ENCODE data around the gene HOXB5.

Gene HOXB5

DNA sequence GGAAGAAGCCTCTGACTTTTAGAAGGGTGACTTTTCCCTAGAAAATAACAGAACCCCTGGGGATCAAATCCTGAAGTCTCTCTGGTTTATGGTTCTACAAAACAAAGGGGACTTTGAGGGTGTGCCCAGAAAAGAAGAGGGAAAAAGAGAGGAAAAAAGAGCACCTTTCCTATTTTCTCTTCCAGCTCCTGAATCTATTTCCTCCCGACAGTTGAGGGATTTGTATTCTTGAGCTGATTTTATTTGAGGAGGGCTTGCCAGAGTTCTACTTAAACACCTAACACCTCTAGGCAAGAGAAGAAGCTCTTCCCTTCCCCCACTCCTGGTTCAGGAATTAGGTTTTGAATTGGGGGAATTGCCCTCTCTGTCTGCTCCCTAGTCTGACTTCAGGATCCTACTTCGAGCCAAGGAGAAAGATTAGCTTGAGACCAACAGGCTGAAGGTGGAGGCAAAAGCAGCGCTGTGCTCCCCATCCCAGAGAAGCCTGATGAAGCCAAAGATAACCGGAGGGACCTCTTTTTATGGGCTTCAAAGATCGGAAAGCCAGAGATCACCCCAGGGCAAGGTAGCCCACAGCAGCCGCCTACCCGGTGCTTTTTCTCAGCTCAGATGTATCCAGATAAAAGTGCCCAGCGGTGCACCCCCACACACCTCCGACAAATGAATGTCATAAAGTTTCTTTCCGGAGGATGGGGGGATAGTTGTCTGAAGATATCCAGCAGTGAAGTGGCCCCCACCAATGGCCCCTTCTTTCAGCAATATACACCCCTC lies 4.3 kb downstream of the HOXB5 start:
- DNase-seq (ENCODE audit: low spot score), result no peak

- no peak for DNase-seq (ENCODE audit: low spot score)
These were observed 5.1 kb downstream of the HOXB5 start for GRCh38 chr17:48588528-48588927.

- DNase-seq (ENCODE audit: low spot score), result no peak
These were observed 5.5 kb downstream of the HOXB5 start for GRCh38 chr17:48588074-48588415.

GRCh38 chr17:48587276-48588073 lies 6.1 kb downstream of the HOXB5 start:
- no peak for DNase-seq (ENCODE audit: low spot score)

- DNase-seq (ENCODE audit: low spot score), result no peak
These were observed 7.0 kb downstream of the HOXB5 start for GRCh38 chr17:48586355-48587258.

GRCh38 chr17:48584223-48584741 lies 9.3 kb downstream of the HOXB5 start:
- no peak for DNase-seq (ENCODE audit: low spot score)

DNA sequence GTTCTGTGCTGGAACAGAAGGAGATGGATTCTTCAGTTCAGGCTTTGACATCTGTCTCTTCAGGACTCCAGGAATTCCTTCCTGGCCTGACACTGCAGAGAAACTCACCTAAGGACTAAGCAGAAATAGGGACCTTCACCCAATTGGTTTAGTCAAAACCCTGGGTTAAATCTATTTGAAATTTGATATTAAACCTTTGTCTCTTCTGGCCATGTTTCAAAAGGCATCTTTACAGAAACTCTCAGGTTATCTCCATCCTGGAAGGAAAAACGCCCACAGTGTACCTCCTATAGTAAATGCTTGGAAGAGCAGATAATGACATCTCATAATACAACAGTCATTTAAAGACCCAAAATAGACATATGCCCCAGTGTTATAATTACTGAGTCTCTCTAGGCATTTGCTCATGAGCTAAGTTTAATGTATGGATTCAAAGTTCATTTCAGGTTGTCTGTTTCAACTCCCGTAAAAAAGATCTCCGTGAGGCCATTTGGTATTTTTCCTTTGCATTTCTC lies 9.8 kb downstream of the HOXB5 start:
- no peak for DNase-seq (ENCODE audit: low spot score)

- no peak for DNase-seq (ENCODE audit: low spot score)
These were observed 10.9 kb downstream of the HOXB5 start for GRCh38 chr17:48582750-48583069.

GRCh38 chr17:48579760-48580554 lies 13.6 kb downstream of the HOXB5 start:
- DNase-seq (ENCODE audit: low spot score), result no peak

- no peak for DNase-seq (ENCODE audit: low spot score)
These were observed 14.2 kb downstream of the HOXB5 start for GRCh38 chr17:48579471-48579759.

- no peak for DNase-seq (ENCODE audit: low spot score)
These were observed 14.7 kb downstream of the HOXB5 start for GRCh38 chr17:48578616-48579470.

GRCh38 chr17:48577946-48578615 lies 15.5 kb downstream of the HOXB5 start, which contains the start of gene HOXB4:
Gene HOXB4, minus strand, starts transcription at chr17:48578350. Its CDS starts 31 bp downstream, at chr17:48578319.
- DNase-seq (ENCODE audit: low spot score), result no peak

GRCh38 chr17:48577330-48577945 lies 16.1 kb downstream of the HOXB5 start:
- no peak for DNase-seq (ENCODE audit: low spot score)

- DNase-seq (ENCODE audit: low spot score), result no peak
These were observed 16.9 kb downstream of the HOXB5 start for GRCh38 chr17:48576479-48577309.

DNA sequence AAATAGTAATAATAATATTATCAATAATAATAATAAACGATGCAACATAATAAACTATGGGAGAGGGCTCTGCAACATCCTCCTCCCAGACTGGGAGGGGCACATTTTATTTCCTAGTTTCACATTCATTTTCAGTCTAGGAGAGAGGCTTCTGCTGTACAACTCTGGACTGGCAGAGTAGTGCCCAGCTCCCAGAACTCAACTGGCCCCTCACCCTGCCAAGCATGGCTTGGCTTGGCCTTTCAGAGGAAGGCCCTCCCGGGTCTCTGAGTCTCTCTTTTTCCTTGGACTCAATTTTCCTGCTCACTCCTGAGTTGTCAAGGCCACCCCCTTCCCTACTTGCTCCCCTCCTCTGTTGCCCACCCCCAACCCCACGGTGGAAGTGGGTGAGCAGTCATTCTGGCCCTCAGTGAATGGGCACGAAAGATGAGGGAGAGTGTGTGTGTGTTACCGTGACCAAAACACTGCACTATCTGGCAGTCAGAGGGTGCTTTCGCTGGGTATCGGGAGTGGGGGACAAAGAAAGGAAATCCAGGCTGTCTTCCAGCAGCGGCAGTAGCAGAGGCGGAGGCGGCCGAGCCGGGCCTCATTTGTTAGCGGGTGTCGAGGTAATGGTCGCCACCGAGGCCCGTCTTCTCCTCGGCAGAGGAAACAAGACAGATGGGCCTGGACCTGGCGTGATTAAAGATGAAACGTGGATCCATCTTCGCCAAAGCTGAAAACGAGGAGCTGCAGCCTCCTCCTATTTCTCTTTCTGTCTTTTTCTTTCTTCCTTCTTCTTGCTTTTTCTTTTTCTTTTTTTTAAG lies 17.7 kb downstream of the HOXB5 start:
- no peak for DNase-seq (ENCODE audit: low spot score)

DNA sequence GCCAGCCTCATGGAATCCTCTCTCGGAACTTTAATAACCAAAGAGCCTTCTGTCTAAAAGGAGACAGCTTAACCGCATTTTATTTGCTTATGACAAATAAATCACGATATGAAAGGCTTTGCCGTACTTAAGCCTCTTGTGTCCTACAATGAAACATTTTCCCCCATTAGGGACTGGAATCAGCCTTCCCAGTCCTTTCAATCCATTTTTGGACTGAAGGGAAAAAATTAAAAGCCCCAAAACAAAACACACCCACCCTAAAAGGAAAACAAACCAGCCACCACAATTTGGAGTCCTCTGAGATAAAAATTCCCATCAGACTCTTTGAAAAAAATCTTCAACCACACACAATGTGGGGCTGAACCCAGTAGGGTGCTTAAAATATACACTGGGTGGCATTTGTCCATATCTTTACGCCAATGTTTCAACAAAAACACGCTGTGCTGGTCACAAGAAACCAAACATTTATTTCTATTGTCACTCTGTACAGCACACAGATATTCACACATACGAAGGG lies 18.5 kb downstream of the HOXB5 start:
- no peak for DNase-seq (ENCODE audit: low spot score)

- no peak for DNase-seq (ENCODE audit: low spot score)
These were observed 19.0 kb downstream of the HOXB5 start for GRCh38 chr17:48574505-48575065.

Measured in HuH-7.5 (cell line).